Fibroblast of mammary gland (primary cell): ENCODE measurements around the gene GNAQ.

Experiments
- DNase-seq: peaks from one replicate; pipeline ENCODE4 v3.0.0-alpha.2; 2010; ENCODE audit warnings: low read depth
- H3K4me3 ChIP-seq: 2 replicates; pipeline ENCODE4 v1.5.1; 2011; ENCODE audit warnings: low read depth, mild to moderate bottlenecking, low read length, moderate library complexity; ENCODE audit not compliant: control insufficient read depth
- TF ChIP-seq, protein P1 (sequence below): conservative IDR thresholded peaks from 2 replicates; pipeline ENCODE4 v1.5.1; 2011; ENCODE audit warnings: low read depth, low read length, inconsistent platforms; ENCODE audit not compliant: control insufficient read depth, insufficient read depth

Gene GNAQ

DNA sequence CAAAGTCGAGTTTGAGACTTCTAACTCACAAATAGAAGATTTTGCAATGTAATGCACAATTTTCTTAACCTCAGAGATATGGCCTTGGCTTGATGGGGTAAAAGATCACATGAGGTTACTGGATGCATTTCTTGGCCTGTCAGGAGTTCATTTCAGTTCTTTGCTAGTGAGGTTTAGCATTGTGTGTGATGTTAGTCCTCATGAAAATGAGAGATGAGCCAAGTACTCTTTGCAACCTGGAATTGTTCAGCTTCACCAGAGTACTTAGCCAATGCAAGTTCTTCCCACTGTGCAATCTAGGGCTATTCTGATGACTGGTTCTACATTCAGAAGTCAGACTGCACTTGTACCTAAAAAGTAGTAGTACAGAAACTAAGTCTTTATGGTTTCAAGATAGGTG, 24.9 kb downstream of the GNAQ start:
- TF ChIP-seq, protein P1, sequence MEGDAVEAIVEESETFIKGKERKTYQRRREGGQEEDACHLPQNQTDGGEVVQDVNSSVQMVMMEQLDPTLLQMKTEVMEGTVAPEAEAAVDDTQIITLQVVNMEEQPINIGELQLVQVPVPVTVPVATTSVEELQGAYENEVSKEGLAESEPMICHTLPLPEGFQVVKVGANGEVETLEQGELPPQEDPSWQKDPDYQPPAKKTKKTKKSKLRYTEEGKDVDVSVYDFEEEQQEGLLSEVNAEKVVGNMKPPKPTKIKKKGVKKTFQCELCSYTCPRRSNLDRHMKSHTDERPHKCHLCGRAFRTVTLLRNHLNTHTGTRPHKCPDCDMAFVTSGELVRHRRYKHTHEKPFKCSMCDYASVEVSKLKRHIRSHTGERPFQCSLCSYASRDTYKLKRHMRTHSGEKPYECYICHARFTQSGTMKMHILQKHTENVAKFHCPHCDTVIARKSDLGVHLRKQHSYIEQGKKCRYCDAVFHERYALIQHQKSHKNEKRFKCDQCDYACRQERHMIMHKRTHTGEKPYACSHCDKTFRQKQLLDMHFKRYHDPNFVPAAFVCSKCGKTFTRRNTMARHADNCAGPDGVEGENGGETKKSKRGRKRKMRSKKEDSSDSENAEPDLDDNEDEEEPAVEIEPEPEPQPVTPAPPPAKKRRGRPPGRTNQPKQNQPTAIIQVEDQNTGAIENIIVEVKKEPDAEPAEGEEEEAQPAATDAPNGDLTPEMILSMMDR = no peak
- no peak overlapping the region for H3K4me3 ChIP-seq
- peak; percentile 42 for DNase-seq

DNA sequence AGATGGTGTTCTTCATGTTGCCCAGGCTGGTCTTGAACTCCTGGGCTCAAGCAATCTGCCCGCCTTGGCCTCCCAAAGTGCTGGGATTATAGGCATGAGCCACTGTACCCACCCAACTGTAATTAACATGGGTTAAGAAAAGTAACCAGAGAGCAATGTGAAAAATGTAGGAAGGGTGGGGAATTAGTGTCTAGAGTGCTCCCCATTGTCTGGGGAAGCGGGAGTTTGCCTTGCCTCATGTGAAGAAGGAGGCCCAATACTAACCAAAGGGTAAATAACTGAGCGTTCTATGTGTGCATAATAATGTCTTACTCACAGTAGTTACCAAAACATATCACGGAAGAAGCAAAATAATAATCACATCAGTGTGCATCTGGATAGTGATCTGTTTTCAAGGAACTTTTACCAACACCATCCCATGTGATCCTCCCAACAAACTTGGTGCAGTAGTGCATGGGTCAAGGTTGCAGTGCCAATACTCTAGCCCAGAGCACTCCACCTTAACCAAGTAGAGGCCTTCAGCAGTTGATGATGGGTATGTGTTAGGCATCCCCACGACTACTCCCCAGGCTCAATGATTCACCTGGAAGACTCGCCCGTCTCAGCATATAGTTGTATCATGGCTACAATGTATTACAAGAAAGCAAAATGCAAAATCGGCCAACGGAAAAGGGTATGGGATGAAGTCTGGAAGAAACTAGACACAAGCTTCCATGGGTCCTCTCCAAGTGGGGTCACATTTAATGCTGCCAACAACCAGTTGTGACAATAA, 26.2 kb downstream of the GNAQ start:
- TF ChIP-seq, protein P1 = no peak
- H3K4me3 ChIP-seq = no peak overlapping the region
- no peak for DNase-seq

DNA sequence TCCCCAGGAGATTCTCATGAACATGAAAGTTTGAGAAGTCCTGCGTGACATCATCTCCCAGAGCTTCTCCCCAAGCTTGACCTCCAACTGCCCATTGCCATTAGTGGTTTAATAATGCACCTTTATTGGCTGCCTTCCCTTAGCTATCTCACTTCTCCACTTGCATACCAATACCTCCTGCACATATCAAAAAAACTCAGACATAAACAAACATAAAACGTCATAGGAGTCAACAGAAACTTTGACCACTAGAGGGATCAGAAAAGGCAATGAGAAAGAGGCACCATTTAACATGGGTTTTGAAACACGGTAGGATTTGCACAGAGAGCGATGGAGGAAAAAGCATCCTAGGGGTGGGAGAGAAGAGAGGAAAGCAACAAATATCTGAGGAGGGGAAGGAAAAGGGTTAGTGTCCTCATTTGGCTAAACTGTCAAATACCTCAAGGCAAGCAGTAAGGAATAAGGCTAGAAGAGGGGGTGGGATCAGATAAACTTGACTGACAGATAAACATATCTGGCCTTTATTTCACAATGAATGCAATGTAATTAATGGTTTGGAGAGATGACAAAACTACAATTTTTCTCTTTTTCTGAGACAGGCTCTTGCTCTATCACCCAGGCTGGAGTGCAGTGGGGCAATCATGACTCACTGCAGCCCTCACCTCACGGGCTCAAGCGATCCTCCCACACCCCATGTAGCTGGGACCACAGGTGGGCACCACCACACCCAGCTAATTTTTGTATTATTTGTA, 27.0 kb downstream of the GNAQ start:
- TF ChIP-seq, protein P1 = peak; percentile 39
- H3K4me3 ChIP-seq = no peak overlapping the region
- no peak for DNase-seq

DNA sequence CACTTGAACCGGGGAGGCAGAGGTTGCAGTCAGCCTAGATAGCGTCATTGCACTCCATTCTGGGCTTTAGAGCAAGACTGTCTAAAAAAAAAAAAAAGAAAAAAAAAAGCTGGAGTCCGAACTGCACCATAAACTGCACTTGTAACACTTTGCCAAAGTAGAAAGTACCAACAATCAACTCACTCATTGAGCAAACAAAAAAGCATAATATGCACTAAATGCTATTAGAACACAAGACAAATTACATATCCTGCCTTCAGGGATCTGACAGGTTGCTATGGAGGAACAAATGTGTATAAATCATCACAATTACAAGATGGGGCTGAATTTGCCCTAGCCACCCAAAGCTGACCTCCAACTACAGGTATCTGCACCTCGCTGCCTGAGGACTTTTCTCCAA, 27.9 kb downstream of the GNAQ start:
- TF ChIP-seq, protein P1 = no peak
- no peak for DNase-seq
- H3K4me3 ChIP-seq = no peak overlapping the region

DNA sequence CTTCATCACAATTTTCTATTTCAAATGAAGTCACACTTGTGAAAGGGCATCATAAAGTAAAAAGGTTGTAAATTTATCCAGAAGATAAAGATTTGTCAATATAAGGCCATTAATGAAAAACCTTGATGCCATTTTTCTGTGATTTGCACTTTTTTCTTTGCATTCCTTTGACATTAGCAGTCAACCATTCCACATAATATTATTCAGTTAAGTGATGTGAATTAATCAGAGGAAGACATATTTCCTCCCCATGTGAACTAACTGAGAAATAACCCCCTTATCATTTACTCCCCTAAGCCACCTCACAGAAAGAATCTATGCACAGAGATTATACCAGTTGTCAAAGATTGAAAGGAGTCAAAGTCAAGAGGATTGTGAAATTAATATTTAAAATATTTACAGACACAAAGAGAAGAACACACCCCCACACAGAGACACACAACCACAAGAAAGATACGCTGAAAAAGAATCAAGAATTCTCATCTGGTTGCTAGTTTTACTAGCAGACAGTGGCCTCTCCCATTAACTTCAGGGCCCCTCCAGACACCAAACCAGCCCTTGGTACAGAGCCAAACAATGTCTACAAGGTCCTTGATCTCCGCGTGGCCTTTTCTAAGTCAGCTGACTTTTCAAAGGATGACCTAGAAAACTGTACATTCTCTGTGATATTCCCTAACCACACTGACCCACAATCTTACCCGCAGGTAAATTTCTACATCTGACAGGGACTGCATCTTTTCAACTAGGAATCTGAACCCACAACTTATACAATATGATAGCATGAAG, 29.5 kb downstream of the GNAQ start:
- peak; percentile 19 for DNase-seq
- TF ChIP-seq, protein P1 = no peak
- no peak overlapping the region for H3K4me3 ChIP-seq

DNA sequence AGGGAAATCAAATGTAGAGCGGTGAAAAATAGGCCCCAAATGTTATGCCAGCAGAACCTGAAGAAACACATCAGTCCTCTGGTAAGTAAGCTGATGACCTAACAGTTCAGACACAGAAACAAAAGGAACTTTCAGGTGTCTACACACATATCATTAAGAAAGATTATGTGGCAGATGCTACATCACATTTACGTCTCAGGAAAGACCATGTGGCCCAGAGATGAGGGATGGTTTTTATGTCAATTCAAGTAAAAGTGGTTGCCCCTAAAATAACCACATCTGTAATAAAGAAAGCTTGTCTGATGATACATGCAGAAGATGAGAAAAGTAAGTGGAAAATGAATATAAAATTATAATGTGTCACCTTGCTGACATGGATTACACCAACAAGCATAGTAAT, 31.4 kb downstream of the GNAQ start:
- DNase-seq = no peak
- H3K4me3 ChIP-seq = no peak overlapping the region
- TF ChIP-seq, protein P1 = no peak
